AG04449 (cell line): ENCODE data around the gene LOXL4.

ENCODE experiments used
- CTCF ChIA-PET: fragments of 350-600 bp; formaldehyde crosslinking; extraction: SDS; loops from one replicate; lab custom pipeline; 2021; ENCODE audit warnings: antibody characterized with exemption; lab: Yijun Ruan, JAX
- POLR2A ChIA-PET: fragments of 400-600, 350-600 bp; formaldehyde crosslinking; extraction: SDS; loops from one replicate; lab custom pipeline; 2020; ENCODE audit warnings: antibody characterized with exemption, inconsistent platforms; lab: Yijun Ruan, JAX
- DNase-seq: peaks from one replicate; pipeline ENCODE4 v3.0.0-alpha.2; 2010; ENCODE audit warnings: low read depth, low spot score
- H3K4me3 ChIP-seq: 2 replicates; pipeline ENCODE4 v1.5.1; 2011; ENCODE audit warnings: low read depth, mild to moderate bottlenecking, control low read depth, low read length
- TF ChIP-seq, protein P1 (sequence below): IDR thresholded peaks from one replicate; pipeline ENCODE4 v1.5.1; 2011; ENCODE audit warnings: mild to moderate bottlenecking, moderate library complexity, low read length, control low read depth, inconsistent platforms; ENCODE audit not compliant: insufficient read depth; ENCODE audit errors: missing control alignments

Gene LOXL4

DNA sequence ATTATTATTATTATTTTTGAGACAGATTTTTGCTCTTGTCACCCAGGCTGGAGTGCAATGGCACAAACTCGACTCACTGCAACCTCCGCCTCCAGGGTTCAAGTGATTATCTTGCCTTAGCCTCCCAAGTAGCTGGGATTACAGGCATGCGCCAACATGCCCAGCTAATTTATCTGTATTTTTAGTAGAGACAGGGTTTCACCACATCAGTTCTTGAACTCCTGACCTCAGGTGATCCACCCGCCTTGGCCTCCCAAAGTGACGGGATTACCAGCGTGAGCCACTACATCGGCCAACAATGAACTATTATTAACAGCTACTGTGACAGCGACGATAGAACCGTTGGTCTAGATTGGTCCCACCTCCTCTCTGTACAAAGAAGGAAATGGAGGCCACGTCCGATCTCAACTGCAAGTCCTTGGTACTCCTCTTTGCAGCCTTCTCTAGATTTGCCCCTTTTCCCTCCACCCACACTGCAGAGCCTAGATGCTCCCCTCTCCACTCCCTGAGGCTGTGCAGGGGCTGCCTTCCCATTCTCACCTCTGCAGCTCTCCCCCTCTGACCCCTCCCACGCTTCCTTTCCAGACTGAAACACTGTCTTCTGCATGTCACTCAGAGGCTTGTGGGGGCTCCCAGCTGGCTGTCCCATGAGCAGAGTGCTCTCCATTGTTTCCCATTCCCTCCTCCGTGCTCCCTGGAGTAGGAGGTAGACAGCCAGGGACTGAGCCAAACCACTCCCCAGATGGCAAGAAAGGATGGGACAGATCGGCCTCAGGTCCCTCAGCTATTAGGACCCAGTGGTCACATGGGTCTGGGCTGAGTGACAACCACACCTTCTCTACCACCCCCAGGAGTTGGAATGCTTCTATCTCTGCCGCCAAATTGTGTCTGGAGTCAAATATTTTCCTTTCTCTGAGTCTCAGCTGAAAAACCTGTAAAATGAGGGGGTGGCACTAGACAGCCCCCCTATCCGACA, 2.3 kb downstream of the LOXL4 start:
- TF ChIP-seq, protein P1, sequence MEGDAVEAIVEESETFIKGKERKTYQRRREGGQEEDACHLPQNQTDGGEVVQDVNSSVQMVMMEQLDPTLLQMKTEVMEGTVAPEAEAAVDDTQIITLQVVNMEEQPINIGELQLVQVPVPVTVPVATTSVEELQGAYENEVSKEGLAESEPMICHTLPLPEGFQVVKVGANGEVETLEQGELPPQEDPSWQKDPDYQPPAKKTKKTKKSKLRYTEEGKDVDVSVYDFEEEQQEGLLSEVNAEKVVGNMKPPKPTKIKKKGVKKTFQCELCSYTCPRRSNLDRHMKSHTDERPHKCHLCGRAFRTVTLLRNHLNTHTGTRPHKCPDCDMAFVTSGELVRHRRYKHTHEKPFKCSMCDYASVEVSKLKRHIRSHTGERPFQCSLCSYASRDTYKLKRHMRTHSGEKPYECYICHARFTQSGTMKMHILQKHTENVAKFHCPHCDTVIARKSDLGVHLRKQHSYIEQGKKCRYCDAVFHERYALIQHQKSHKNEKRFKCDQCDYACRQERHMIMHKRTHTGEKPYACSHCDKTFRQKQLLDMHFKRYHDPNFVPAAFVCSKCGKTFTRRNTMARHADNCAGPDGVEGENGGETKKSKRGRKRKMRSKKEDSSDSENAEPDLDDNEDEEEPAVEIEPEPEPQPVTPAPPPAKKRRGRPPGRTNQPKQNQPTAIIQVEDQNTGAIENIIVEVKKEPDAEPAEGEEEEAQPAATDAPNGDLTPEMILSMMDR: no peak
- ChIA-PET CTCF (interaction anchor here (0.7 to 12.0 kb wide), 7 partner anchors 12 to 160 kb away, joined by 3 to 142 read pairs (median 4); no protein-coding TSS in a partner anchor), POLR2A (interaction anchor here (0.5 to 1.2 kb wide), 2 partner anchors 129 to 169 kb away, joined by 3 to 5 read pairs; no protein-coding TSS in a partner anchor)
- H3K4me3 ChIP-seq: peak overlapping the region; percentile 23
- DNase-seq: no peak

DNA sequence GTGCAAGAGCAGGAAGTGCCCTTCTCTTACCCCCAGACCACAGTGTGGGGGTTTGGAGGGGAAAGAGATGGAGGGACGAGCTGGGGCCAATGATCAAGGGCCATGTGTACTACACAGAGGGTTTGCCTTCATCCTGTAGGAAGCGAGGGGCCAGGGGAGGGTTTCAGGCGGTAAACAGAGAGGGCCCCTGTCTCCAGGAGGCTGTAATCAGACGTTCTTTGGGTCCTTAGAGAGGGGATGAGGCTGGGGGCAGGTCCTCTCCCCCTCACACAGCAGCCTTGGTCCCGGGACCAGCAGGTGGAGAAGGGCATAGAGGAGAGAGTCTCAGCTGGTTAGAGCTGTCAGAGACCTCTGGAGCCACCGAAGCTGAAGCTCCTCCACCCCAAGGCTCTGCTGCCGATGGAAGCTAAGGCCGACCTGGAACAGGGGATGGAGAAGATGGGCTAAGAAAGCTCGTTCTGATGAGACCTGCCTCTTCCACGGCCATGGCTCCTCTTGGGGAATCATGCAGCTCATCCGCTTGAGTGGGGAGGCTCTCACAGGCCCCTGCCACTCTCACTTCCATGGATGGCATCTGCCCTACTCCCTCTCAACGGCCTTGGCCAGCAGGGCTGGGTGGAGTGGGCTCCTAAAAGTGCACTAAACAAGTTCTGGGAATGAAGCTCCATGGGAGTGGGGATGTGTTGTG, 3.5 kb downstream of the LOXL4 start:
- ChIA-PET POLR2A (interaction anchor here (0.5 to 1.2 kb wide), 2 partner anchors 130 to 170 kb away, joined by 3 to 5 read pairs; no protein-coding TSS in a partner anchor), CTCF (interaction anchor here (0.9 to 12.0 kb wide), 7 partner anchors 11 to 161 kb away, joined by 3 to 142 read pairs (median 4); no protein-coding TSS in a partner anchor)
- no peak for DNase-seq
- no peak overlapping the region for H3K4me3 ChIP-seq
- TF ChIP-seq, protein P1: no peak

DNA sequence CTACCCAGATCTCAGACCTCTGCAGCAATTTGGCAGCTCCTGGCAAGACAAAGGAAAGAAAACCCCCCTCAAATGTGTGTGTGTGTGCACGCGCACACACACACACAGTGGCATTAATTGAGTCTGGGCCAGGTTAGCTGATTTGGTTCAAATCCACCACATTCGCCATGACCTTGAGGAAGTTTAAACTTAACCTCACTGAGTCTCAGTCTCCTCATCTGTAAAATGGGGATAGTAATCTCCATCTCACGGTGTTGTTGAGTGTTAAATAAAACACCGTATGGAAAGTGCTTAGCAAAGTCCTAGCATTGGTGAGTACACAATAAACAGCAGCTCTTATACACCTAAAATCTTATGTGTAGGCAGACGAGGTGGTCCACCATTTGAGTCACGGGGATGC, 4.9 kb downstream of the LOXL4 start:
- no peak overlapping the region for H3K4me3 ChIP-seq
- CTCF ChIA-PET: interaction anchor here (0.7 to 12.0 kb wide), 11 partner anchors 9 to 179 kb away, joined by 3 to 142 read pairs (median 4); no protein-coding TSS in a partner anchor
- DNase-seq: no peak
- TF ChIP-seq, protein P1: no peak
- POLR2A ChIA-PET: no interaction called here

DNA sequence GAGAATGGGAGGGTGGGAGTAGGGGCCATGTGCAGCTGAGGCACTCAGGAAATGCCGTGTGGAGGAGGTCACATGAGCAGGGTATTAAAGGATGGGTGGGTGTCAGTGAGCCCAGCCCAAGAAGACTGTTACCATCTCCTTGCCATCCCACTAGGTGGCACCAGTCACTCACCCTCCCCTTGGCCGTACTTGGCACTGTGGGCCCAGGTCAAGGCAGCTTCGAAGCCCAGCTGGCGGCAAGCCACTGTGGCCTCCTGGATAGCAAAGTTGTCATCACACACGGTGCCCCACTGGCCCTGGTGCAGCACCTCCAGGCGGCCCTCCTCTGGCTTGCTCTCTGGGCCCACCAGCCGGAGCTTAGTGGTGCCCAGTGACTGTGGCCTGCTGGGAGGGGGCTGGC, 5.4 kb downstream of the LOXL4 start:
- TF ChIP-seq, protein P1: peak; percentile 49
- POLR2A ChIA-PET: interaction anchor here (0.7 kb wide), 1 partner anchor 132 kb away, joined by 3 read pairs; no protein-coding TSS in a partner anchor
- no peak for DNase-seq
- no peak overlapping the region for H3K4me3 ChIP-seq
- CTCF ChIA-PET: interaction anchor here (0.7 to 12.0 kb wide), 17 partner anchors 8 to 180 kb away, joined by 3 to 142 read pairs (median 3); no protein-coding TSS in a partner anchor

DNA sequence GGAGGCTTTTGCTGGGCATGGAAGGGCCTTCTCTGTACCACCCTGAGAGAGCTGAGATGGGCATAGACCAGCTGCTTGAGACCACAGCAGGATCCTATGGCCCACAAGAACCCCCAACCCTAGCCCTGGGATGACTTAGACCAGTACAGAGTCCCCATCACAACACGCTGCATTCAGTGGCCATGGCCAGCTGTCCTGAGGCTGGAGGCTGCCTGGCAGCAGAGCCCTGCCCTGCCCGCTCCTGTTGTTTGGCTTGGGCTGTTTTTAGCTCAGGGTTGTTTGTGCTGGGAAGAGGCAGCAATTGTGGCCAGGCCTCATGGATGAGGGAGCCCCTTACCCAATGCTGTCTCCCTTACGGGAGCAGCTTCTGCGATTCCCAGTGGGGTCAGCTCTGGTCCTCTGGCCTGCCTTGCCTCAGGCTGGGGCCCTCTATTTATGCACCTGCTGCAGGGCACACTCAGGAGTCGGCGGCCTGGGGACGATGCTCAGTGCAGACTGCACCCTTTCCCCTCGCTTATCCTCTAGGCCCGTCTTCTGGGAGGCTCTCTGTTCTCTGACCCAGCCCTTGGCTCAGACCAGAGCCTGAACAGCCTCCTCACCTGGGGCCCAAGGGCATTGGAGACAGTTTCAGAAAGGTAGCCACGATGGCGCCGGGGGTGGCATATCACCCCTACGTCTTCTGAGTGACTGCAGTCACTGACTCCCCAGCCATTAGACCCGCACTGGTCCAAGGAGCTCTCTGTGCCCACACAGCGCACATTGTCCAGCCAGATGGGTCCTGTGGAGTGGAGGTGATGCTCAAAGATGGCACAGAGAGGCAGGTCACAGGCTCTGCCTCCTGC, 6.3 kb downstream of the LOXL4 start:
- ChIA-PET POLR2A (interaction anchor here (0.7 kb wide), 1 partner anchor 133 kb away, joined by 3 read pairs; no protein-coding TSS in a partner anchor), CTCF (interaction anchor here (0.7 to 12.0 kb wide), 13 partner anchors 8 to 181 kb away, joined by 3 to 142 read pairs (median 3); no protein-coding TSS in a partner anchor)
- no peak for DNase-seq
- TF ChIP-seq, protein P1: no peak
- H3K4me3 ChIP-seq: no peak overlapping the region
